ENCODE data around the gene RNF187.
"Not testable (repeated sequence)": the region's sequence is repeated elsewhere in the genome, so short reads cannot be mapped to it uniquely, and the experiment has no call there.

RNF187 gene

DNA sequence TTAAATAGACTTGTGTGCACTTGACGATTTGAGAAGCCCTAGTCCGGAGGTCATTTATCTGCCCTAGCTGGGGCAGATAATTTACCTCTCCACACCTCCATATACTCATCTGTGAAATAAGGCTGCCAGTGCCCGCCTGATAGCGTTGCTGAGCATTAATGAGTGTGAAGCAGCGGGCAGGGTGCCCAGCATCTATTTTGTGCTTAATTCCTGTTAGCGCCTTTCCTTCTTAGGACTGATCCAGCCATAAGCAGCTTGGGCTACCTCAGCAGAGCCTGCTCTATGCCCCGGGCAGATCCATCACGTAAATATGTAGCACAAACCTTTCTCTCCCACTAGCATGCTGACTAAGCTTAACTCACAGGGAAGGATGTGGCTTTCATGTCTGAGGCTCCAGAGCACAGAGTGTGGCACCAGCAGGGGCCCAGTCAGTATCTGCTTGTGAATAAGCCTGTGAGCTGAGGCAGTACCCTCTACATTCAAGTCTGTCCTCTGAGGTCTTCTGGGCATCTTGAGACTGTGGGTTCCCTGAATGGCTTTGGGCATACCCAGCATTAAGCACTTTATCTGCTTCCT is 21.5 kb upstream of the RNF187 start:
- Mint-ChIP-seq H3K4me1 (peaks cover 14% of the 10 kb centered on the region), H3K4me3 (no peak overlapping the region), H3K36me3 (peaks cover 2% of the 10 kb centered on the region), H3K9me3 (no peaks in the 10 kb centered on the region), H3K27me3 (peaks cover 29% of the 10 kb centered on the region), H3K27ac (no peak overlapping the region)
- no peak for DNase-seq (ENCODE audit: low spot score in 2 of 2)
- no peak for ATAC-seq (ENCODE audit: low read depth)

DNA sequence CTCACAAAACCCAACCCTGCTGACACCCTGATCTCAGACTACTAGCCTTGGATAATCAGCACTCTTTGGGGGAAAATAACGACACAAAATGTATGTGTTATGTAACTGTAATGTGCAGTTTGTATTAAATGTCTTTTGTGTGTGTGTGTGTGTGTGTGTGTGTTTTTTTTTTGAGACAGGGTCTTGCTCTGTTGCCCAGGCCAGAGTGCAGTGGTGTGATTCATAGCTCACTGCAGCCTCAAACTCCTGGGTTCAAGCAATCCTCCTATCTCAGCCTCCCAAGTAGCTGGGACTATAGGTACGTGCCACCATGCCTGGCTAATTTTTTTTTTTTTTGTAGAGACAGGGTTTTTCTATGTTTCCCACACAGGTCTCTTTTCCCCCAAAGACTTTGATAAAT is 19.0 kb upstream of the RNF187 start:
- H3K9me3 Mint-ChIP-seq; ATAC-seq (ENCODE audit: low read depth); H3K4me3 Mint-ChIP-seq; DNase-seq (ENCODE audit: low spot score in 2 of 2); H3K36me3 Mint-ChIP-seq; H3K27ac Mint-ChIP-seq: not testable (repeated sequence)
- H3K27me3 Mint-ChIP-seq = peaks cover 26% of the 10 kb centered on the region
- peaks cover 13% of the 10 kb centered on the region for H3K4me1 Mint-ChIP-seq

DNA sequence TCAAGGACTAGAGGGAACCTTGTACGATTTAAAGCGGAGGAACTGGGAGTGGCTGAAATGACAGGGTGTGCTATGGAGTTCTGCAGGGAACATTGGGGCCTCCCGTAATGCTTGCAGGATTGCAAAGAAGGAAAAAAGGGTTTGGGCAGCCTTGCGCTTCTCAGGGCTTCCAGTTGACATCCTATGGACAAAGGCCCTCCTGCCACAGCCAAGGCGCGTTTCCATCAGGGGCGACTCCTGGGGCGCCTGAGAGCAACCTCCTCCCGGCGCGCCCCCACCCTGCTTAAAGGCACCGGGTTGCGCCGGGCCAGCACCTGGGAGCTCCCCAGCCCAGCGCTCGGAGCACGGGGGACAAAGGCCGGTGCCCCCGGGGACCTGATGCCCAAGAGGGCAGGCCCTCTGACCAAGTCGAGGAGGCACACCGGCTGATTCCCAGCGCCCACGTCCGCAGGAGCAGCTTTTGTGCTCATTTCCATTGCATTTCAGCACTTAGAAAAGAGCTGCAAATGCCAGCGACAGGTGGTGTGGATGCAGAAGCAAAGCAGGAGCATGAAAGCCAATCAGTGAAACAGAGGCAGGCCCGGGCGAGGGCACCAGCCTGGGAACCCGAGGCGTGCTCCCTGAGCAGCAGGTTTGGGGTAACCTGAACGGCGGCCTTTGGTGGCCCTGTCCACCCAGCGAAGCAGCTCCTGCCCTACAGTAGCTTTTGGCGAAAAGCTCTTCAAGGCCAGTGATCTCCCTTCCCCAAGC is 17.6 kb upstream of the RNF187 start:
- no peak overlapping the region for H3K27ac Mint-ChIP-seq
- H3K36me3 Mint-ChIP-seq = no peaks in the 10 kb centered on the region
- DNase-seq (ENCODE audit: low spot score in 2 of 2) = no peak
- peaks cover 4% of the 10 kb centered on the region for H3K4me1 Mint-ChIP-seq
- no peak for ATAC-seq (ENCODE audit: low read depth)
- no peak overlapping the region for H3K4me3 Mint-ChIP-seq
- H3K9me3 Mint-ChIP-seq = no peaks in the 10 kb centered on the region
- peaks cover 27% of the 10 kb centered on the region for H3K27me3 Mint-ChIP-seq

DNA sequence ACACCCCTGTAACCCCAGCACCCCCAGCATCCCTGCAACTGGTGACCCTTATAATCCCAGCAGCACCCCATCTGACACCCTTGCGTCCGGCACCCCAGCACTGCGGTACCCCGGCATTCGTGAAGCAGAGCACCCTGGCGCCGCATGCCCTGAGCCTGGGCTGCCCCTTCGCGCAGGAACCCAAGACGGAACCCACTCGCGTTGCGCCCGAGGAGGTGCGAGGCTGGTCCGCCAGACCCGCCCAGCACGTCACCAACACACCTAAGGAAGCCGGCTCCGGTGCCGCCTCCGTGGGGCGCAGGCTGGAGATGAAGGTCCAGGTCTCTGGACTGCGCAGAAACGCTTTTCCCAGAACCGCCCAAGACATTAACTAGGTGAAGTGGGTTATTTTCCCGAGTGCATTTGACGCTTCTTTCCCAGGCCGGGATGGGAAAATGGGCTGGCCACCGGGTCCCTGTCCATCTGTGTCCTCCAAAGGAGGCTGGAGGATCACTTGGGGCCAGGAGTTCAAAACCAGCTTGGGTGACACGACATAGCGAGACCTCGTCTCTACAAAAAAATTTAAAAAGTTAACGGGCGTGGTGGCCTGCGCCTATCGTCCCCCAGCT is 15.9 kb upstream of the RNF187 start:
- no peak for DNase-seq (ENCODE audit: low spot score in 2 of 2)
- H3K27me3 Mint-ChIP-seq = peaks cover 23% of the 10 kb centered on the region
- no peak overlapping the region for H3K4me3 Mint-ChIP-seq
- H3K36me3 Mint-ChIP-seq = no peaks in the 10 kb centered on the region
- no peaks in the 10 kb centered on the region for H3K9me3 Mint-ChIP-seq
- H3K4me1 Mint-ChIP-seq = no peaks in the 10 kb centered on the region
- H3K27ac Mint-ChIP-seq = no peak overlapping the region
- no peak for ATAC-seq (ENCODE audit: low read depth)

DNA sequence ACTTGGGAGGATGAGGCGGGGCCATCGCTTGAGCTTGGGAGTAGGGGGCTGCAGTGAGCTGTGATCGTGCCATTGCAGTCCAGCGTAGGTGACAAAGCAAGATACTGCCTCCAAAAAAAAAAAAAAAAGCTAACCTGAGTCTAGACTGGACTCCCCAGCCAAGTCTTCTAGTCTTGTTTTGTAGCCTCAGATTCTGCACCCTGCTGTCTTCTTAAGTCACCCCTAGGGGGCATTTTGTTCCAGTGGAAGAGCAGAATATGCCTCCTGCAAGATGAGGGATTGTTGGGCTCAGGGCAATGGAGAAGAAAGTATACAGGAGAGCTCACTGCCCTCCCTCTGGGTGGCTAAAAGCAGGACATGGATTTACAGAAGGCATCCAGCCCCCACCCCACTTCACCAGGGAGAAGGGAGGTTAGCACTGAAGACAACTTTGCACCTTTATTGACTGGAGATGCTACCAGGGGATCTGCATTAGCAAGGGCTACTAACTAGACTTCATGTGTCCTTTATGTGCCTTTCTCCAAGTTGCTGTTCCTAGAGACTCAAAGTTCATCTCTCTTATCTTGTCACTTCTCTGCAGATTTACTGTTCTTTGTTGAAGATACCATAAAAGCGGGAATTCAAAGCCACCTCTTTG is 15.3 kb upstream of the RNF187 start:
- H3K9me3 Mint-ChIP-seq = no peaks in the 10 kb centered on the region
- H3K4me3 Mint-ChIP-seq = no peak overlapping the region
- H3K27ac Mint-ChIP-seq = no peak overlapping the region
- peaks cover 18% of the 10 kb centered on the region for H3K27me3 Mint-ChIP-seq
- H3K4me1 Mint-ChIP-seq = no peaks in the 10 kb centered on the region
- peak; percentile 38 for ATAC-seq (ENCODE audit: low read depth)
- no peak for DNase-seq (ENCODE audit: low spot score in 2 of 2)
- no peaks in the 10 kb centered on the region for H3K36me3 Mint-ChIP-seq

DNA sequence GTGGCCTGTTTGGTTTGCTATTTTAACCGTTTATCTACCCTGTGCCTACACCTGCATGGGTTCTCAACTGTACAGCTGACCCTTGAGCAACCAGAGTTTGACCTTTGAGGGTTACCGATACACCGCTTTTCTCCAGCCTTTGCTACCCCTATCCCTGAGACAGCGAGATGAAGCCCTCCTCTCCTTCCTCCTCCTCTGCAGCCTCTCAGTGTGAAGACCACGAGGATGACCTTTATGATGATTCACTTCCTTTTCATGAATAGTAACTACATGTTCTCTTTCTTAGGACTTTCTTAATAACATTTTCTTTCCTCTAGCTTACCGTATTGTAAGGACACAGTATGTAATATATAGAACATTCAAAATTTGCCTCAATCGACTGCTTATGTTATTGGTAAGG is 14.5 kb upstream of the RNF187 start:
- H3K4me1 Mint-ChIP-seq = no peaks in the 10 kb centered on the region
- no peak overlapping the region for H3K4me3 Mint-ChIP-seq
- no peaks in the 10 kb centered on the region for H3K9me3 Mint-ChIP-seq
- H3K36me3 Mint-ChIP-seq = no peaks in the 10 kb centered on the region
- peaks cover 14% of the 10 kb centered on the region for H3K27me3 Mint-ChIP-seq
- DNase-seq (ENCODE audit: low spot score in 2 of 2) = no peak
- no peak for ATAC-seq (ENCODE audit: low read depth)
- H3K27ac Mint-ChIP-seq = no peak overlapping the region

DNA sequence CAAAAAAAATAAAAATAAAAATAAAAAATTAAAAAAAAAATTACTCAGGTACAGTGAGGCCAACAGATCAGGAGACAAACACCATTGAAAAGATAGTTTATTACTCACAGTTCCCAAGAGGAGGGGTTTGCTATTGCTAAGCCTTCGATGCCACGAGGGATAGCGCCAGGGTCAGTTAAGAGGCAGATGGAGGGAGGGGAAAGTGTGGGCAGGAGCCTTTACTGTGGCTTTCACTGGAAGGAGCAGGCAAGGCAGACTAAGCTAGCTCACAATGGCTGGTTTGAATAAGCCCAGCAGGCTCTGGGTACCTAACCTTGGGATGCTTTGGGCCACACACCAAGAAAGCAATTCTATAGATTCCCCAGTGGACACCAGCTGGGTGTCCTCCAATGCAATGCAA is 12.7 kb upstream of the RNF187 start:
- H3K4me3 Mint-ChIP-seq = no peak overlapping the region

DNA sequence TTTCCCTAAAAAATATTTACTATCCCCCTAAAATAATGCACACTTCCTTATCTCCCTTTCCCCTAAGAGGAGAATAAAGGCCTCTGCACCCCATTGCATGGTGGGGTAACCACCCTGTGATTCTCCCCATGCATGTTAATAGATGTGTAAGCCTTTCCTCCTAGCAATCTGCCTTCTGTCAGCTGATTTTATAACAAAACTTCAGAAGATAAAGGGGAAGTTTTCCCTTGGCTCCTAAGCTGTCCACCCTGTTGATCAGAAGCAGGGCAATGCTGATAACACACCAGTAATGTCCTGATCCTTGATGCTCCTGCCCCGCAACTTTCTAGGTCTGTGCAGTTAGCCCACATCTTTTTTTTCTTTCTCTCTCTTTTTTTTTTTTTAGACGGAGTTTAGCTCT is 11.4 kb upstream of the RNF187 start:
- DNase-seq (ENCODE audit: low spot score in 2 of 2) = no peak
- Mint-ChIP-seq H3K27me3 (peaks cover 4% of the 10 kb centered on the region), H3K4me1 (peaks cover 15% of the 10 kb centered on the region), H3K27ac (no peak overlapping the region), H3K9me3 (no peaks in the 10 kb centered on the region), H3K4me3 (no peak overlapping the region), H3K36me3 (no peaks in the 10 kb centered on the region)
- no peak for ATAC-seq (ENCODE audit: low read depth)

More for the DNA sequence above, 12.7 kb upstream of the RNF187 start:
- DNase-seq (ENCODE audit: low spot score in 2 of 2) = no peak
- H3K36me3 Mint-ChIP-seq = no peaks in the 10 kb centered on the region
- H3K27ac Mint-ChIP-seq = no peak overlapping the region
- H3K9me3 Mint-ChIP-seq = no peaks in the 10 kb centered on the region
- ATAC-seq (ENCODE audit: low read depth) = no peak
- peaks cover 4% of the 10 kb centered on the region for H3K27me3 Mint-ChIP-seq
- H3K4me1 Mint-ChIP-seq = peaks cover 11% of the 10 kb centered on the region

DNA sequence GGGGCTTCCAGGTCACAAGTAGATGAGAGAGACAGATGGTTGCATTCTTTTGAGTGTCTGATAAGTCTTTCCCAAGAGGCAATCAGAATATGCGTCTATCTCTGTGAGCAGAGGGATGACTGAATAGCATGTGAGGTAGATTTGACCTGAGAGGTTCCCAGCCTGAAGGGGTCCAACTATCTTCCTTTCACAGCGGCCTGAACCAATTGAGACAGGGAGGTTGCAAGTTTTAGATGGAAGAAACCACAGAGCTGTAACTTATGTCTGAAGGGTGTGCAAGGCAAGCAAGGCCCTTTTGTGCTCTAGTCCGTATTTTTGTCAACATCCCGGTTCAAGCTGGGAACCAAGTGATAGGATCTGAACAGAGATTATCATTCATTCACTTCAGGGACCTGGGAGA is 9.9 kb upstream of the RNF187 start:
- ATAC-seq (ENCODE audit: low read depth) (no peak), DNase-seq (ENCODE audit: low spot score in 2 of 2) (no peak)
- Mint-ChIP-seq H3K27ac (no peak overlapping the region), H3K4me1 (peaks cover 15% of the 10 kb centered on the region), H3K9me3 (no peaks in the 10 kb centered on the region), H3K36me3 (no peaks in the 10 kb centered on the region), H3K4me3 (no peak overlapping the region), H3K27me3 (peaks cover 4% of the 10 kb centered on the region)

DNA sequence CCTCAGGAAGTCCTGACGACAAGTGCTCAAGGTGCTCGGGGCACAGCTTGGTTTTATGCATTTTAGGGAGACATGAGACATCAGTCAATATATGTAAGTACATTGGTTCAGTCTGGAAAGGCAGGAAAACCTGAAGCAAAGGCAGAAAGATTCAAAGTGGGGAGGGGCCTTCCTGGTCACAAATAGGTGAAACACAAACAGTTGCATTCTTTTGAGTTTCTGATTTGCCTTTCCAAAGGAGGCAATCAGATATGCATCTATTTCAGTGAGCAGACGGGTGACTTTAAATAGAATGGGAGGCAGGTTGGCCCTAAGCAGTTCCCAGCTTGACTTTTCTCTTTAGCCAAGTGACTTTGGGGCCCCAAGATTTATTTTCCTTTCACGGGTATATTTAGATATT is 8.9 kb upstream of the RNF187 start:
- DNase-seq (ENCODE audit: low spot score in 2 of 2) (no peak), ATAC-seq (ENCODE audit: low read depth) (no peak)
- no peaks in the 10 kb centered on the region for H3K9me3 Mint-ChIP-seq
- no peak overlapping the region for H3K27ac Mint-ChIP-seq
- H3K27me3 Mint-ChIP-seq = peaks cover 3% of the 10 kb centered on the region
- H3K4me1 Mint-ChIP-seq = peaks cover 15% of the 10 kb centered on the region
- H3K4me3 Mint-ChIP-seq = peak overlapping the region; percentile 24
- H3K36me3 Mint-ChIP-seq = no peaks in the 10 kb centered on the region

DNA sequence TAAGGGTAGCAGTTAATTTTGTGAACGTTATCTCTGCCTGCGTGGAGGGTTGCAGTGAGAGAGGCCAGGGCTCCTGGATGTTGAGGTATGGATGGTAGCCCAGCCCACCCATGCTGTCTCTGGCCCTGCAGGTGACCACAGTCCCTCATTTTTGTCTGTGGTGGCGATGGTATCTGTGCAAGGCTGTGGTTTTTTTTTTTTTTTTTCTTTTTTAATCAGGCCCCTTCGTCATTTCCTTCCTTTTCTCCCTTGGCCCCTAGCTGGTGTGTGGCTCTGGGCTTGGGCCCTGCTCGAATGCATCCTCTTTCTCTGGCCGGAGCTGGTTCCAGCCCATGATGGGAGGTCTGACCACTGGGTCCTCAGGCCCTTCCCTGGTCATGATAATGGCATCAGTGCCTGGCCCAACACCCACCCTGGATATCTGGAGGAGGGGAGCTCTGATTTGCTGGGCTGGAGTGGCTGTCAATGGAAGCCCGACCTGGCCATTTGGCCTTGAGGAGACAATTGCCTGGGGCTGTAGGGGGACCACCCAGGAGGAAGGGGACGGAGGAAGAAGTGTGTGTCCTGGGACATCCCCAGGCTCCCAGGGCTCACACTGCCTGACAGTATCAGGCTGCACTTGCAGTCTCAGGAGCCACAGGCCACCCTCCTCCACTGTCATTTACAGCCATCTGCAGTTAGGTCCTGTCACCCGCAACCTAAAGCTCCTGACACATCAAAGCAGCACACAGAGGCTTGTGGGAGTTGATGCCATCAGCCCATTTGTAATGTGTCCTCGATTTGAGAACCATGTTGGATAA is 8.1 kb upstream of the RNF187 start:
- H3K9me3 Mint-ChIP-seq = no peaks in the 10 kb centered on the region
- peak; percentile 66 for ATAC-seq (ENCODE audit: low read depth)
- H3K27me3 Mint-ChIP-seq = no peaks in the 10 kb centered on the region
- H3K27ac Mint-ChIP-seq = peak overlapping the region; percentile 77
- peaks cover 15% of the 10 kb centered on the region for H3K4me1 Mint-ChIP-seq
- no peak for DNase-seq (ENCODE audit: low spot score in 2 of 2)
- peak overlapping the region; percentile 72 for H3K4me3 Mint-ChIP-seq
- no peaks in the 10 kb centered on the region for H3K36me3 Mint-ChIP-seq

DNA sequence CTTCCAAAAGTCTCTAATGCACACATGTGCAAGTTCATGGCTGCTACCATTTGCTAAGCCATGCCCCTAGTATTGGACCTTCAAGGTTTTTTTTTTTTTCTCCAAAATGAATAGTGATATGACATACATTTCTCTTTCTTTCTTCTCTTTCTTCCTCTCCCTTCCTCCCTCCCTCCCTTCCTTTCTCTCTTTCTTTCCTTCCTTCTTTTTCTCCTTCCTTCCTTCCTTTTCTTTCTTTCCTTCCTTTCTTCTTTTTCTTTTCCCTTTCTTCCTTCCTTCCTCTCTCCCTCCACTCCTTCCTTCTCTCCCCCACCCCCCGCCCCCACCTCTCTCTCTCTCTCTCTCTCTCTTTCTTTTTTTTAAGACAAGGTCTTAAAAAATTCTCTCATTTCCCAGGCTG is 3.4 kb upstream of the RNF187 start:
- H3K27ac Mint-ChIP-seq = no peak overlapping the region
- H3K4me3 Mint-ChIP-seq = no peak overlapping the region
- H3K27me3 Mint-ChIP-seq = no peaks in the 10 kb centered on the region
- DNase-seq (ENCODE audit: low spot score in 2 of 2) (no peak), ATAC-seq (ENCODE audit: low read depth) (no peak)
- peaks cover 20% of the 10 kb centered on the region for H3K4me1 Mint-ChIP-seq
- H3K9me3 Mint-ChIP-seq = no peaks in the 10 kb centered on the region
- no peaks in the 10 kb centered on the region for H3K36me3 Mint-ChIP-seq

DNA sequence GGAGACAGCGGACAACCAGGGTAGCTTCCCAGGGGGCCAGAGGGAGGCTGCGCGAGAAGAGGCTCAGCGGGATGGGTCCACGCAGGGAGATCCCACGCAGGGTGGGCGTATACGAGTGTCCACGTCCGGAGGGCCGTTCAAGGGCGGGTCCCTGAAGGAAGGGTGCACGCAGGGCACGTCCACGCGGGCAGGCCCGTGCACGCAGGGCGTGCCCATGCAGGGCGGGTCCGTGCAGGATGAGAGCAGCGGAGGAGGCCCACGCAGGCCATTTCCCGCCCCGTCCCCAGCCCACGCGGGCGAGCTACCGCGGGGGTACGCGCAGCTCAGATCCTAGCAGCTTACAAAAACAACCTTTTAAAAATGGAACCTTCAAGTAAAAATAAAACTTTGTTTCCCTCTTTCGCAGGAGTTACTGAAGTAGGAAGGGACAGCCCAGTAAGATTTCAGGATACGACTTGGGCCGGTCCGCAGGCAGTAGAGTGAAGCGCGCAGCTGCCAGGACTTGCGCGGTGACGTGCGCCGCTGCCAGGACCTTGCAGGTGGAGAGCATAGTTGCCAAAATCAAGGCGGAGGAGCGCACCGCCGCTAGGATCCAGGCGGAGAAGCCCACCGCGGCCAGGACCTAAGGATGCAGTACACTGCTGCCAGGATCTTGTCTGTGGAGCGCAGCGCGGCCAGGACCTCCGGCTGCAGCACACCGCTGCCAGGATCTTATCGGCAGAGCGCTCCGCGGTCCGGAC is 416 bp upstream of the RNF187 start:
- no peaks in the 10 kb centered on the region for H3K27me3 Mint-ChIP-seq
- no peaks in the 10 kb centered on the region for H3K9me3 Mint-ChIP-seq
- H3K36me3 Mint-ChIP-seq = peaks cover 13% of the 10 kb centered on the region
- peaks cover 19% of the 10 kb centered on the region for H3K4me1 Mint-ChIP-seq
- peak overlapping the region; percentile 97 for H3K4me3 Mint-ChIP-seq
- DNase-seq (ENCODE audit: low spot score in 2 of 2) (peak; percentile 92 to 93), ATAC-seq (ENCODE audit: low read depth) (peak; percentile 76)
- H3K27ac Mint-ChIP-seq = peak overlapping the region; percentile 100

Measured in memory B cell (primary cell).